Skeletal muscle tissue (tissue), 4 donors: ENCODE data around the gene THAP9. TPM values are rescaled to one million over a fixed set of nuclear protein-coding genes. Genes with fewer than 3 reads are reported as not detected.
A peak's percentile ranks its signal among the peaks of the same experiment; 100 is the strongest.

Experiments
- H3K27ac ChIP-seq: one replicate; pipeline ENCODE4 v1.7.0; 2013; ENCODE audit warnings: mild to moderate bottlenecking, low read depth, low read length, inconsistent platforms
- H3K27me3 ChIP-seq, 3 donors: one replicate each; pipeline ENCODE4 v1.7.0; 2013; ENCODE audit warnings: low read length in 3 of 3; ENCODE audit not compliant: control insufficient read depth in 3 of 3, insufficient read depth in 3 of 3
- H3K36me3 ChIP-seq, 3 donors: one replicate each; pipeline ENCODE4 v1.7.0; 2013; ENCODE audit warnings: low read length in 3 of 3; ENCODE audit not compliant: control insufficient read depth in 3 of 3, insufficient read depth in 3 of 3
- H3K4me1 ChIP-seq, 3 donors: one replicate each; pipeline ENCODE4 v1.7.0; 2013; ENCODE audit warnings: low read length in 3 of 3, mild to moderate bottlenecking in 3 of 3; ENCODE audit not compliant: control insufficient read depth in 3 of 3, insufficient read depth in 3 of 3
- H3K4me3 ChIP-seq, 3 donors: one replicate each; pipeline ENCODE4 v1.7.0; 2013; ENCODE audit warnings: low read length in 3 of 3
- H3K9ac ChIP-seq, 3 donors: one replicate each; pipeline ENCODE4 v1.7.0; 2013; ENCODE audit warnings: low read length in 3 of 3, mild to moderate bottlenecking in 3 of 3, moderate library complexity in 2 of 3, low read depth in 1 of 3
- H3K9me3 ChIP-seq, 3 donors: one replicate each; pipeline ENCODE4 v1.7.0; 2013; ENCODE audit warnings: low read length in 3 of 3; ENCODE audit not compliant: control insufficient read depth in 3 of 3
- total RNA-seq: library from RNA; depleted of rRNA; stranded (reverse); fragments of >200 nt; gene quantifications from one replicate; pipeline ENCODE4 v1.2.3, GENCODE V29; 2014
- donor health status: Osteomylitis.

THAP9 gene
- total RNA-seq, 1 donor from 2014 or later, result 9.9 TPM

- Histone ChIP-seq H3K36me3 (peaks cover 0 to 13% (median 12%) of the 10 kb centered on the region in 3 donors), H3K27ac (no peak overlapping the region), H3K9ac (no peak overlapping the region), H3K4me1 (peaks cover 7 to 18% (median 10%) of the 10 kb centered on the region in 3 donors), H3K9me3 (no peaks in the 10 kb centered on the region), H3K4me3 (no peak overlapping the region), H3K27me3 (no peaks in the 10 kb centered on the region)
Observed at GRCh38 chr4:82892467-82892802, 8.1 kb upstream of the THAP9 start.

- H3K27me3 ChIP-seq, result no peaks in the 10 kb centered on the region
- no peak overlapping the region for H3K27ac ChIP-seq
- no peak overlapping the region for H3K4me3 ChIP-seq
- no peaks in the 10 kb centered on the region for H3K9me3 ChIP-seq
- H3K4me1 ChIP-seq, result peaks cover 11 to 27% (median 11%) of the 10 kb centered on the region in 3 donors
- H3K36me3 ChIP-seq, result peaks cover 0 to 16% (median 12%) of the 10 kb centered on the region in 3 donors
- no peak overlapping the region for H3K9ac ChIP-seq
Observed at GRCh38 chr4:82893942-82894341, 6.6 kb upstream of the THAP9 start.

GRCh38 chr4:82896755-82897154 is 3.8 kb upstream of the THAP9 start:
- Histone ChIP-seq H3K4me1 (peaks cover 8 to 25% (median 23%) of the 10 kb centered on the region in 3 donors), H3K9me3 (no peaks in the 10 kb centered on the region), H3K36me3 (peaks cover 0 to 16% (median 12%) of the 10 kb centered on the region in 3 donors)

GRCh38 chr4:82898322-82899243 is 2.0 kb upstream of the THAP9 start:
- Histone ChIP-seq H3K4me1 (peaks cover 4 to 27% (median 27%) of the 10 kb centered on the region in 3 donors), H3K4me3 (peak overlapping the region; percentile 95 to 99 (median 96)), H3K9ac (peak overlapping the region in 2 of 3 donors; percentile 14 to 96), H3K27ac (peak overlapping the region; percentile 99), H3K9me3 (no peaks in the 10 kb centered on the region), H3K27me3 (no peaks in the 10 kb centered on the region), H3K36me3 (peaks cover 0 to 13% (median 12%) of the 10 kb centered on the region in 3 donors)

More at GRCh38 chr4:82896755-82897154, 3.8 kb upstream of the THAP9 start:
- no peaks in the 10 kb centered on the region for H3K27me3 ChIP-seq
- H3K27ac ChIP-seq, result no peak overlapping the region
- H3K9ac ChIP-seq, result no peak overlapping the region
- no peak overlapping the region for H3K4me3 ChIP-seq

GRCh38 chr4:82899374-82900065 is 1.0 kb upstream of the THAP9 start:
- H3K9me3 ChIP-seq, result no peaks in the 10 kb centered on the region
- H3K27ac ChIP-seq, result peak overlapping the region; percentile 99
- H3K4me1 ChIP-seq, result peaks cover 4 to 27% (median 27%) of the 10 kb centered on the region in 3 donors
- H3K36me3 ChIP-seq, result peaks cover 0 to 5% (median 4%) of the 10 kb centered on the region in 3 donors
- H3K27me3 ChIP-seq, result no peaks in the 10 kb centered on the region
- peak overlapping the region; percentile 95 to 99 (median 96) for H3K4me3 ChIP-seq
- peak overlapping the region; percentile 82 to 96 (median 94) for H3K9ac ChIP-seq

GRCh38 chr4:82900066-82900410 is 497 bp upstream of the THAP9 start:
- Histone ChIP-seq H3K9ac (peak overlapping the region; percentile 82 to 96 (median 94)), H3K36me3 (peaks cover 0 to 7% (median 0%) of the 10 kb centered on the region in 3 donors), H3K9me3 (no peaks in the 10 kb centered on the region), H3K27ac (peak overlapping the region; percentile 99), H3K4me1 (peaks cover 4 to 27% (median 27%) of the 10 kb centered on the region in 3 donors), H3K27me3 (no peaks in the 10 kb centered on the region), H3K4me3 (peak overlapping the region; percentile 95 to 99 (median 96))

- H3K27me3 ChIP-seq, result no peaks in the 10 kb centered on the region
- peaks cover under 1 to 10% (median 6%) of the 10 kb centered on the region in 3 donors for H3K36me3 ChIP-seq
- peak overlapping the region; percentile 99 for H3K27ac ChIP-seq
- peak overlapping the region; percentile 82 to 96 (median 94) for H3K9ac ChIP-seq
- H3K4me1 ChIP-seq, result peaks cover 4 to 27% (median 27%) of the 10 kb centered on the region in 3 donors
- peak overlapping the region; percentile 95 to 99 (median 96) for H3K4me3 ChIP-seq
- H3K9me3 ChIP-seq, result no peaks in the 10 kb centered on the region
Observed at GRCh38 chr4:82901183-82901718, 716 bp downstream of the THAP9 start.

GRCh38 chr4:82903737-82904136 is 3.2 kb downstream of the THAP9 start:
- H3K9me3 ChIP-seq, result no peaks in the 10 kb centered on the region
- H3K4me1 ChIP-seq, result peaks cover 0 to 24% (median 17%) of the 10 kb centered on the region in 3 donors

GRCh38 chr4:82905205-82905604 is 4.7 kb downstream of the THAP9 start:
- no peaks in the 10 kb centered on the region for H3K9me3 ChIP-seq
- peaks cover 0 to 18% (median 8%) of the 10 kb centered on the region in 3 donors for H3K4me1 ChIP-seq
- H3K36me3 ChIP-seq, result peaks cover 5 to 26% (median 11%) of the 10 kb centered on the region in 3 donors
- H3K4me3 ChIP-seq, result no peak overlapping the region
- no peaks in the 10 kb centered on the region for H3K27me3 ChIP-seq
- H3K9ac ChIP-seq, result no peak overlapping the region
- no peak overlapping the region for H3K27ac ChIP-seq

More at GRCh38 chr4:82903737-82904136, 3.2 kb downstream of the THAP9 start:
- H3K36me3 ChIP-seq, result peaks cover 5 to 26% (median 11%) of the 10 kb centered on the region in 3 donors
- H3K4me3 ChIP-seq, result no peak overlapping the region
- H3K27me3 ChIP-seq, result no peaks in the 10 kb centered on the region
- H3K9ac ChIP-seq, result no peak overlapping the region
- H3K27ac ChIP-seq, result no peak overlapping the region
